NT2/D1 (cell line): ENCODE data around the gene TLL2.

Source experiments
- SUZ12 ChIP-seq: IDR thresholded peaks from 2 replicates; pipeline ENCODE4 v1.6.1; 2011; ENCODE audit not compliant: insufficient read length, insufficient read depth; ENCODE audit errors: extremely low read depth
- YY1 ChIP-seq: IDR thresholded peaks from 2 replicates; pipeline ENCODE4 v1.6.1; 2011; ENCODE audit not compliant: insufficient read length, insufficient read depth
- ZNF274 ChIP-seq: IDR thresholded peaks from 2 replicates; pipeline ENCODE4 v1.6.1; 2011; ENCODE audit warnings: mild to moderate bottlenecking, low read depth, low read length

GRCh38 chr10:96496281-96496925 is 17.3 kb downstream of the TLL2 start:
- no peak for TF ChIP-seq YY1
- no peak for TF ChIP-seq SUZ12
- no peak for TF ChIP-seq ZNF274
